ENCODE results near the gene SULT4A1.

GRCh38 chr22:43826142-43827002, 35.9 kb downstream of the SULT4A1 start:
- TF ChIP-seq POLR2AphosphoS5 (IDR thresholded peaks at IDR 0.05; ENCODE audit: borderline replicate concordance, low read depth, low read length) (no peak), EZH2 (IDR thresholded peaks at IDR 0.05) (no peak), FOXP2 (optimal IDR thresholded peaks at IDR 0.05; ENCODE audit: control extremely low read depth, extremely low read length, insufficient read depth) (no peak)

Measured in SK-N-MC (cell line).